Activated CD4-positive, alpha-beta T cell treated with anti-CD3 and anti-CD28 coated beads, Interleukin-2, Interleukin-6, amounts not matched to agents 100 ng/mL and 50 ng/mL, durations not matched to agents 16 hours and 8 hours (primary cell): ENCODE measurements around the gene LGI2.
"Not testable (repeated sequence)": the region's sequence is repeated elsewhere in the genome, so short reads cannot be mapped to it uniquely, and the experiment has no call there.

ENCODE experiments used
- DNase-seq: peaks from one replicate; pipeline ENCODE4 v3.0.0-alpha.2; 2020

LGI2 gene

GRCh38 chr4:25030277-25031076 is at the start of gene LGI2:
Gene LGI2, minus strand, starts transcription at chr4:25030946. Its CDS starts 253 bp downstream, at chr4:25030693.
- no peak for DNase-seq

GRCh38 chr4:25078523-25078922 is 47.8 kb upstream of the LGI2 start:
- DNase-seq = no peak

- DNase-seq = no peak
Observed at GRCh38 chr4:25076625-25077398, 46.1 kb upstream of the LGI2 start.

- no peak for DNase-seq
Observed at GRCh38 chr4:25075851-25076250, 45.1 kb upstream of the LGI2 start.

GRCh38 chr4:25075129-25075528 is 44.4 kb upstream of the LGI2 start:
- no peak for DNase-seq

- DNase-seq = no peak
Observed at GRCh38 chr4:25070545-25070944, 39.8 kb upstream of the LGI2 start.

- DNase-seq = no peak
Observed at GRCh38 chr4:25069014-25069413, 38.3 kb upstream of the LGI2 start.

- DNase-seq = no peak
Observed at GRCh38 chr4:25068386-25068785, 37.6 kb upstream of the LGI2 start.

- no peak for DNase-seq
Observed at GRCh38 chr4:25065932-25066590, 35.3 kb upstream of the LGI2 start.

- DNase-seq = no peak
Observed at GRCh38 chr4:25065431-25065858, 34.7 kb upstream of the LGI2 start.

GRCh38 chr4:25064447-25064846 is 33.7 kb upstream of the LGI2 start:
- DNase-seq = not testable (repeated sequence)

- DNase-seq = no peak
Observed at GRCh38 chr4:25063116-25063515, 32.4 kb upstream of the LGI2 start.

- no peak for DNase-seq
Observed at GRCh38 chr4:25062098-25062497, 31.4 kb upstream of the LGI2 start.

- no peak for DNase-seq
Observed at GRCh38 chr4:25061602-25062001, 30.9 kb upstream of the LGI2 start.

- DNase-seq = no peak
Observed at GRCh38 chr4:25060963-25061340, 30.2 kb upstream of the LGI2 start.

GRCh38 chr4:25060241-25060962 is 29.7 kb upstream of the LGI2 start:
- no peak for DNase-seq

GRCh38 chr4:25059791-25060190 is 29.0 kb upstream of the LGI2 start:
- no peak for DNase-seq

GRCh38 chr4:25058796-25059195 is 28.1 kb upstream of the LGI2 start:
- DNase-seq = no peak

- no peak for DNase-seq
Observed at GRCh38 chr4:25057299-25057698, 26.6 kb upstream of the LGI2 start.

- not testable (repeated sequence) for DNase-seq
Observed at GRCh38 chr4:25052037-25052436, 21.3 kb upstream of the LGI2 start.

- DNase-seq = no peak
Observed at GRCh38 chr4:25051534-25051933, 20.8 kb upstream of the LGI2 start.

GRCh38 chr4:25050370-25051078 is 19.8 kb upstream of the LGI2 start:
- DNase-seq = no peak
